A172 (cell line): ENCODE results near the gene ADD1. TPM values are rescaled to one million over a fixed set of nuclear protein-coding genes. Genes with fewer than 3 reads are reported as not detected.
A peak's percentile ranks its signal among the peaks of the same experiment; 100 is the strongest.
"Not testable (repeated sequence)": the region's sequence is repeated elsewhere in the genome, so short reads cannot be mapped to it uniquely, and the experiment has no call there.

Experiments
- DNase-seq: peaks from one replicate; pipeline ENCODE4 v3.0.0-alpha.2; 2015; ENCODE audit warnings: low spot score
- total RNA-seq: library from RNA; depleted of rRNA; stranded (reverse); fragments of >200 nt; shearing (Covaris generic); gene quantifications from 2 replicates; pipeline ENCODE4 v1.2.3, GENCODE V29; 2014

Gene ADD1
- total RNA-seq, 1 experiment from 2014 or later, result 199 TPM

GRCh38 chr4:2922453-2923101, 78.9 kb downstream of the ADD1 start:
- not testable (repeated sequence) for DNase-seq

- peak; percentile 53 for DNase-seq
Observed at GRCh38 chr4:2923141-2923551, 79.5 kb downstream of the ADD1 start.

GRCh38 chr4:2923668-2924173, 80.1 kb downstream of the ADD1 start:
- no peak for DNase-seq

- no peak for DNase-seq
Observed at GRCh38 chr4:2924286-2924685, 80.6 kb downstream of the ADD1 start.

- DNase-seq, result no peak
Observed at GRCh38 chr4:2924765-2925301, 81.2 kb downstream of the ADD1 start.

GRCh38 chr4:2925496-2925895, 81.9 kb downstream of the ADD1 start:
- no peak for DNase-seq

GRCh38 chr4:2925931-2926860, 82.6 kb downstream of the ADD1 start:
- no peak for DNase-seq

- no peak for DNase-seq
Observed at GRCh38 chr4:2927016-2927695, 83.5 kb downstream of the ADD1 start.

- no peak for DNase-seq
Observed at GRCh38 chr4:2927696-2928075, 84.0 kb downstream of the ADD1 start.

- DNase-seq, result no peak
Observed at GRCh38 chr4:2928242-2929176, 84.9 kb downstream of the ADD1 start.

- no peak for DNase-seq
Observed at GRCh38 chr4:2929469-2929868, 85.8 kb downstream of the ADD1 start.

GRCh38 chr4:2930135-2930757, 86.6 kb downstream of the ADD1 start:
- no peak for DNase-seq

- no peak for DNase-seq
Observed at GRCh38 chr4:2930758-2931511, 87.3 kb downstream of the ADD1 start.

- no peak for DNase-seq
Observed at GRCh38 chr4:2931512-2932301, 88.1 kb downstream of the ADD1 start.

GRCh38 chr4:2932321-2932950, 88.8 kb downstream of the ADD1 start:
- no peak for DNase-seq

- no peak for DNase-seq
Observed at GRCh38 chr4:2932951-2933565, 89.4 kb downstream of the ADD1 start.

- no peak for DNase-seq
Observed at GRCh38 chr4:2933566-2934076, 90.0 kb downstream of the ADD1 start.
